HL-60 (cell line): ENCODE results near the gene LMBR1.

Source experiments
- DNase-seq, 2 experiments: peaks; one replicate each; pipeline ENCODE4 v3.0.0-alpha.2; 2010 to 2020; ENCODE audit warnings: low read depth in 1 of 2, low spot score in 1 of 2
- H3K27ac ChIP-seq: fragments of 250-450 bp; sonication (Bioruptor Pico); replicated peaks from 2 replicates; pipeline ENCODE4 v1.5.1; 2020; ENCODE audit warnings: mild to moderate bottlenecking, moderate library complexity
- H3K27me3 ChIP-seq: fragments of 250-450 bp; sonication (Bioruptor Pico); 2 replicates; pipeline ENCODE4 v1.5.1; 2021; ENCODE audit warnings: mild to moderate bottlenecking, moderate library complexity; ENCODE audit not compliant: insufficient read depth, poor library complexity, severe bottlenecking
- H3K4me3 ChIP-seq: replicated peaks from 2 replicates; pipeline ENCODE4 v1.5.1; 2011; ENCODE audit warnings: mild to moderate bottlenecking, control low read depth, low read length; ENCODE audit not compliant: insufficient read depth
- CTCF ChIP-seq: IDR thresholded peaks from one replicate; pipeline ENCODE4 v1.5.1; 2011; ENCODE audit warnings: low read length, control low read depth, inconsistent platforms; ENCODE audit not compliant: insufficient read depth
- GABPA ChIP-seq: IDR thresholded peaks from 2 replicates; pipeline ENCODE4 v1.6.1; 2012; ENCODE audit warnings: low read depth
- POLR2AphosphoS5 ChIP-seq: IDR thresholded peaks from 2 replicates; pipeline ENCODE4 v1.6.1; 2012; ENCODE audit warnings: low read depth
- REST ChIP-seq: IDR thresholded peaks from 2 replicates; pipeline ENCODE4 v1.6.1; 2012; ENCODE audit warnings: low read depth; ENCODE audit not compliant: insufficient replicate concordance
- SPI1 ChIP-seq: IDR thresholded peaks from 2 replicates; pipeline ENCODE4 v1.6.1; 2012; ENCODE audit warnings: low read depth, mild to moderate bottlenecking, borderline replicate concordance

LMBR1 gene

DNA sequence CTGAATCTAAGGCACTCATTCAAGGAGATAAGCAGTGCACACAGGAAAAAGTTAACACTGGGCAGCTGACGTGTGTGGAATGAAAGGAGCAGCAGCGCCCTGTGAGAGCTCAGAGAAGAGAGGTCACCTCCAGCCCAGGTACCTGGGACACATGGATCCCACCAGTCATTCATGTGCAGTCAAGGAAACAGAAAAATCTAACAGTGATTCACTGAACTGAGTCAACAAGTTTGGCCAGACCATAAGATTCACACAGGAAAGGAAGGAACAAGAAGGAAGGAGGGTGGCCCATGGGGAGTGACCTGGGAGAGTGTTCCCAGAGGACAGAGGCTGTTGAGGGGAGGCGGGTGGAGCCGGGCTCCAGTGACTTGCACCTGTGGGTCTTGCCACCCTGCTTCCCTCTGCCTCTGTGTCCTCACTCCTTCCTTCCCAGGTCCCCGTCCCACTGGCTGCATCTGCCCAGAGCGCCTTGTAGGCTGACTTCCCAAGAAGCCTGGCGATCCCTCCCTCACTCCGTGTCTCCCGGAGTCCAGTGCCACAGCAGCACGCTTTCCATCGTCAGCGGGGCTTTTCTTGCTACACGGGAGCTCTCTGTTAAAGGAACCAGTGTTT is 224.7 kb downstream of the LMBR1 start:
- H3K4me3 ChIP-seq, result no peak overlapping the region
- H3K27me3 ChIP-seq, result no peaks in the 10 kb centered on the region
- H3K27ac ChIP-seq, result no peak overlapping the region
- TF ChIP-seq SPI1 (no peak), POLR2AphosphoS5 (no peak), CTCF (no peak), REST (no peak), GABPA (no peak)
- no peak for DNase-seq

DNA sequence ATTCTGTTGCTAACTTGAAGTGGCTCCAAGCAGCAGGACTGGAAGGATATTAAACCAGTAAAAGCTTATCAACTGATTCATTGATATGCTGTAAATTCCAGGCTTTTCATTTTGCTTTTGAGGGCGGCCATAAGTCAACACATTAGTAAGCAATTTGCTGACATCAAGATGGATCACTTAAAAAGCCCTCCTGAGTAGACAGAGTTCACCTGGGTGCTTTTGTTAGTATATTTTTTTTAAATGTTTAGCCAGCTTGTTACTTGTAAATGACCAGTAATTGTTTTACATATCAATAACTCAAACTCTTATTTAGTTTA is 225.9 kb downstream of the LMBR1 start:
- no peak overlapping the region for H3K4me3 ChIP-seq
- TF ChIP-seq CTCF (no peak), REST (no peak), POLR2AphosphoS5 (no peak), SPI1 (no peak), GABPA (no peak)
- no peak overlapping the region for H3K27ac ChIP-seq
- H3K27me3 ChIP-seq, result no peaks in the 10 kb centered on the region
- no peak for DNase-seq

DNA sequence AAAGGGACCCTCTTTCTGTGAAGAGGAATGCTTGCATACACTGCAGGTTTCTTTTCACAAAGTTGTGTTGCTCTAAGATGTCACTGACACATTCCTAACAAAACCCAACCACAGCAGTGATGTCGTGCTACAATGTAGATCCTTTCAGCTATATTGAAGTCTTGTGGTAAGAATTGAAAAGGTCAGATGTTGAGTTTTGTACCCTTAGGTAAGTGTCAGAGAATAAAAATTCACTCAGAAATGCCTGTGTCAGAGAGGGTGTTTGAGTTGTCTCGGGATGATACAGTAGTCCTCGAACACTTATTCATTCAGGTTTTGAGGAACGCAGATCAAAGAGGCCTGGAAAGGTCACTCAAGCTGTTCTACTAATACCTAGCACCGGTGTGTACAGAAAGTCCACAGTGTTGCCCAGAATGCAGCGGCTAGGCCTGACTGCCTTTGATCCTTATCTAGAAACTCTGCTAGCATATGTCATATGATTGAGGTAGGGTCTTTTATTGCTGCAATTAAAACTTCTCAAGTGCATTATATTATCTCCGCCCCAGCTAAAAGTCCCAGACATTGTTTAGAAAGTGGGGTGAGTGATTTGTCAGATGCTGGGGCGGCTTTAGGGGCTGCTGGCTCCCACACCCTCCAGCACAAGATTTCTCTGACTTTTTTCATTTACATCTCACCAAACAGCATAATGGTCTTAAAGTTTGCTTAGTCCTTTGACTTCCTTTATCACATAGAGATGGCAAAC is 226.4 kb downstream of the LMBR1 start:
- H3K4me3 ChIP-seq, result no peak overlapping the region
- no peak for TF ChIP-seq CTCF
- no peak for TF ChIP-seq GABPA
- no peak for TF ChIP-seq REST
- no peak for TF ChIP-seq POLR2AphosphoS5
- TF ChIP-seq SPI1, result no peak
- no peak for DNase-seq
- no peaks in the 10 kb centered on the region for H3K27me3 ChIP-seq
- no peak overlapping the region for H3K27ac ChIP-seq
